SU-DHL-6 (cell line): ENCODE data around the gene RPL3.

Experiments used
- EZH2phosphoT487 ChIP-seq: fragments of 200-600 bp; sonication (generic), shearing (Covaris generic); conservative IDR thresholded peaks from 2 replicates; pipeline ENCODE4 v1.6.1; 2018; ENCODE audit warnings: mild to moderate bottlenecking, antibody characterized with exemption, low read length, moderate library complexity, mixed read lengths
- TF ChIP-seq, protein P1 (sequence below): fragments of 200-600 bp; sonication (generic); IDR thresholded peaks from one replicate; pipeline ENCODE4 v1.5.1; 2017; ENCODE audit warnings: antibody characterized with exemption, mild to moderate bottlenecking, low read length, moderate library complexity; ENCODE audit not compliant: insufficient read depth, poor library complexity, severe bottlenecking

DNA sequence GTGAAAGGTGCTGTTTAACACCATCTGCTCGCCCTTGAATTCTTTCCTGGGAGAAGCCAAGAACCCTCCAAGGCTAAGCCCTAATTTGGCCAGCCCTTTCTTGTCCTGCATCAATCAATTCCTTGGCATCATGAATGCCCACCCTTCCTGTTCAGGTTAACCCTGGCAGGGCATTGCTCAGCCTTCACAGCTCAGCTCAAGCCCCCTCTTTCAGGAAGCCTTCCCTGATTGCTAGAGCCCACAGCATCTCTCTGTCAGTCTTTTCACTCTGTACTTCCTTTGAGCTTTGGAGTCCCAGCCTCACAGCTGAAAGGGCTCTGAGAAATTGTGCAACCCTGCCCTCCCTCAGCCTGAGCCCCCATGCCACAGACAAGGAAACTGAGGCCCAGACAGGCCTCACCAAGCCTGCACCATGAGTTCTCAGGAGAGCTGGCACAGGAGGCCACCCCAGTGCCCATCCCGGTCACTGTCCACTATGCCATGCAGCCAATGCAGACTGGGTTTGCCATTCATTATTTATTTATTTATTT is 16.9 kb downstream of the RPL3 start:
- TF ChIP-seq, protein P1, sequence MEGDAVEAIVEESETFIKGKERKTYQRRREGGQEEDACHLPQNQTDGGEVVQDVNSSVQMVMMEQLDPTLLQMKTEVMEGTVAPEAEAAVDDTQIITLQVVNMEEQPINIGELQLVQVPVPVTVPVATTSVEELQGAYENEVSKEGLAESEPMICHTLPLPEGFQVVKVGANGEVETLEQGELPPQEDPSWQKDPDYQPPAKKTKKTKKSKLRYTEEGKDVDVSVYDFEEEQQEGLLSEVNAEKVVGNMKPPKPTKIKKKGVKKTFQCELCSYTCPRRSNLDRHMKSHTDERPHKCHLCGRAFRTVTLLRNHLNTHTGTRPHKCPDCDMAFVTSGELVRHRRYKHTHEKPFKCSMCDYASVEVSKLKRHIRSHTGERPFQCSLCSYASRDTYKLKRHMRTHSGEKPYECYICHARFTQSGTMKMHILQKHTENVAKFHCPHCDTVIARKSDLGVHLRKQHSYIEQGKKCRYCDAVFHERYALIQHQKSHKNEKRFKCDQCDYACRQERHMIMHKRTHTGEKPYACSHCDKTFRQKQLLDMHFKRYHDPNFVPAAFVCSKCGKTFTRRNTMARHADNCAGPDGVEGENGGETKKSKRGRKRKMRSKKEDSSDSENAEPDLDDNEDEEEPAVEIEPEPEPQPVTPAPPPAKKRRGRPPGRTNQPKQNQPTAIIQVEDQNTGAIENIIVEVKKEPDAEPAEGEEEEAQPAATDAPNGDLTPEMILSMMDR: no peak
- TF ChIP-seq EZH2phosphoT487: no peak
